NOMO-1 (cell line): ENCODE measurements around the gene MYH16.
A peak's percentile ranks its signal among the peaks of the same experiment; 100 is the strongest.
"Not testable (repeated sequence)": the region's sequence is repeated elsewhere in the genome, so short reads cannot be mapped to it uniquely, and the experiment has no call there.

Experiments
- DNase-seq, 2 experiments: peaks; one replicate each; lab custom pipeline; 2025; ENCODE audit not compliant: unreplicated experiment in 2 of 2; lab: John Stamatoyannopoulos, UW

MYH16 gene

GRCh38 chr7:99301496-99301895 lies 28.9 kb downstream of the MYH16 start:
- DNase-seq: no peak

GRCh38 chr7:99305473-99306260 lies 33.0 kb downstream of the MYH16 start:
- peak in 1 of 2 experiments; percentile 44 for DNase-seq

- DNase-seq: no peak
Observed at GRCh38 chr7:99308461-99309074, 35.9 kb downstream of the MYH16 start.

GRCh38 chr7:99309111-99309510 lies 36.5 kb downstream of the MYH16 start:
- DNase-seq: no peak

- DNase-seq: no peak
Observed at GRCh38 chr7:99310004-99310403, 37.4 kb downstream of the MYH16 start.

GRCh38 chr7:99311702-99312101 lies 39.1 kb downstream of the MYH16 start:
- peak in 1 of 2 experiments; percentile 6 for DNase-seq

GRCh38 chr7:99312316-99313203 lies 39.9 kb downstream of the MYH16 start:
- peak; percentile 43 to 75 for DNase-seq

- no peak for DNase-seq
Observed at GRCh38 chr7:99313204-99313573, 40.5 kb downstream of the MYH16 start.

GRCh38 chr7:99314504-99314903 lies 41.9 kb downstream of the MYH16 start:
- no peak for DNase-seq

- no peak for DNase-seq
Observed at GRCh38 chr7:99320371-99320770, 47.7 kb downstream of the MYH16 start.

GRCh38 chr7:99322659-99323058 lies 50.0 kb downstream of the MYH16 start:
- not testable (repeated sequence) for DNase-seq

- no peak for DNase-seq
Observed at GRCh38 chr7:99324559-99324958, 51.9 kb downstream of the MYH16 start.

- DNase-seq: no peak
Observed at GRCh38 chr7:99325001-99325493, 52.4 kb downstream of the MYH16 start.

GRCh38 chr7:99325592-99326407 lies 53.2 kb downstream of the MYH16 start, which contains the start of gene ARPC1A:
Gene ARPC1A, plus strand, starts transcription at chr7:99325898. Its CDS starts 7,456 bp downstream, at chr7:99333354.
- DNase-seq: peak; percentile 94 to 95

- no peak for DNase-seq
Observed at GRCh38 chr7:99326408-99326782, 53.8 kb downstream of the MYH16 start.

GRCh38 chr7:99330314-99330961 lies 57.8 kb downstream of the MYH16 start:
- DNase-seq: peak; percentile 91 to 99

GRCh38 chr7:99331002-99331401 lies 58.4 kb downstream of the MYH16 start:
- no peak for DNase-seq

GRCh38 chr7:99339595-99339994 lies 67.0 kb downstream of the MYH16 start:
- DNase-seq: no peak

- no peak for DNase-seq
Observed at GRCh38 chr7:99340659-99341058, 68.0 kb downstream of the MYH16 start.
